Activated effector memory CD4-positive, alpha-beta T cell treated with anti-CD3 and anti-CD28 coated beads, Interleukin-2, amount 50 U/mL, for 16 hours (primary cell): ENCODE measurements around the gene NRTN.

Experiments used
- DNase-seq: peaks from one replicate; pipeline ENCODE4 v3.0.0-alpha.2; 2020

NRTN gene

GRCh38 chr19:5817218-5817617 is 12.4 kb downstream of the NRTN start:
- DNase-seq: no peak

- no peak for DNase-seq
Observed at GRCh38 chr19:5818594-5818993, 13.7 kb downstream of the NRTN start.

DNA sequence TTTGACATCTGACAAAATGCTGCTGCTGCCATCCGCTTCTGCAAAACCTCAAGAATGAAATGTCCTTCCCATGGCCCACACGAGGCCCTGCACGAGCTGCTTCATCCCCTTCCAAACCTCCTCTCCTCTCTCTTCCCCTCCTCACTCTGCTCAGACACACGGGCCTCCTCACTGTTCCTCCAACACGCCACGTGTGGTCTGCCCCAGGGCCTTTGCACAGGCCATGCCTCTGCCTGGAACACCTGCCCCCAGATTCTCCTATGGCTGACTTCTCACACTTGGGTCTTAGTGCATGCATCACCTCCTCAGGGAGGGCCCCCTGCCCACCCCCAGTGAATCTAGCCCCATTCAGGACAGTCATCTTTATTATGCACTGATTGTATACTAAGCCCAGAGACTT is 15.9 kb downstream of the NRTN start:
- no peak for DNase-seq

DNA sequence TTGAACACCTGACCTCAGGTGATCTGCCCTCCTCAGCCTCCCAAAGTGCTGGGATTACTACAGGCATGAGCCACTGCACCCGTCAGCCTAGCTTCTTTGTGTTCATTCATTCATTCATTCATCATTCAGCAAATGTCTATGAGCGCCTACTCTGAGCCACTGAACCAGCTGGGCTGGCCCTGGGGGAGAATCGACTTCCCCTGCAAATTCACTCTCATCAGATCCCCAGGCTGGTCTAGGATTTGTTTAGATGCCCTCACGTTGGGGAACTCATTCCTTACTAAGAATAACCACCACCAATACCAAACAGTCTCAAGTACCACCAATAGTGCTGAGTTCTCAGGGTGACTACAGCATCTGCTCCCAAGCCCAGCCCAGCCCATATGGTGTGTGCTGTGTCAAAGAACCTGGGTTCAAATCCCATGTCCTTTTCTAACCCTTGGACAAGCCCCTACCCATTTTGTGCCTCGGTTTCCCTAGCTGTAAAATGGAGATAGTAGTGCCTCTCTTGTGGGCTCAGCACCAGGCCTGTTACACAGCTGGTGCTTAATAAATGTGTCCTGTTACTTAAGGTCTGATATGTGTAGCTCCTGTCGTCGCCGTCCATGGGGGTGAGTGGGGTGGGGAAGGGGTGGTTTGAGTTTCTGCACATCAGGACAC is 16.8 kb downstream of the NRTN start:
- no peak for DNase-seq

DNA sequence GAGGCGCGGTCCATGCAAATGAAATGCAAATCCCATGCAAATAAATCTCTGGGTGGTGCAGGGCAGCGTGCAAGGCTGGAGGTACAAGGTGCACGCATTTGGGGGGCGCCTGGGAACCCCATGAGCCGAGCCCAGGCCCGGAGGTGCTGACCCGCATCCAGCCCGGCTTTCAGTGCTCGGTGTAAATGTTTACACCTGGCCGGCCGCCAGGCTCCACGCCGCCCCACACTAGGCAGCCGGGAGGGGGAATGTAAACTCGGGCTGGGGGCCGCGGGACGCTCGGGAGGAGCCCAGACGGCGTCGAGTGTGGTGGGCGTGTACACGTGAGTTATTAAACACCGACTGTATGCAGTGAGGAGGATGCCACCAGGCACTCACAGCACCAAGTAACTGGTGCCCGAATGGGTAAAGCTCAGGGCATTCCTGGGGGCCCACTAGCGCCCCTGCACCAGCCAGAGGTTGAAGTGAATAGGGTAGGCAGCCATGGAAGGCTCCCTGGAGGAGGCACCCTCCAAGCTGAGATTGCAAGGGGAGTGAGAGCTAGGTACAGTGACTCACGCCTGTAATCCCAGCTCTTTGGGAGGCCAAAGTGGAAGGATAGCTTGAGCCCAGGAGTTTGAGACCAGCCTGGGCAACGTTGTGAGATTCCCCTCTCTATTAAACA is 17.4 kb downstream of the NRTN start:
- no peak for DNase-seq

DNA sequence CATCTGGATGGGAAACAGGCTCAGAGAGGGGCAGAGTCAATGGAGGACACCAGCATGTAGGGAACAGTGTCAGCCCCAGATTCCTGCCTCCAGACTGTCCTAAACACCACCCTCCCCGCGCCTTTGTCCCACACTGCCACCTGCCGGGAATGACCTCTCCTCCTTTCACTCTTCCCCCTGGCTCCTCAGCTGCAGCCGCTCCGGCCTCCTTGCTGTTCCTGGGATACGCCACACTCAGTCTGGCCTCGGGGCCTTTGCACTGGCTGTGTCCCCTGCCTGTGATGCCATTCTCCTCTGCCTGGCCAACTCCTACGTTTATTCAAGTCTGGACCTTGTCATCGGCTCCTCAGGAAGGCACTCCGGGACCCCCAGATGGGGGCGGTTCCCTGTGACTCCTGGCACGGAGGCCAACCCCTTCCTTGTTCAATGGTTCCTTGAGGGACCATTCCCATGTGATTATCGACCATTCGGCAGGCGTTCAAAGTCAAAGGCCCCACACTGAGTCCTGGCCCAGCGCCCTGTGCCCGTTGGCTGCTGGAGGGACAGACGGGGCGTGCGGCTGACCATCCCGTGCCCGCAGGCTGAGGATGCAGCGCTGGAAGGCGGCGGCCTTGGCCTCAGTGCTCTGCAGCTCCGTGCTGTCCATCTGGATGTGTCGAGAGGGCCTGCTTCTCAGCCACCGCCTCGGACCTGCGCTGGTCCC is 18.9 kb downstream of the NRTN start:
- DNase-seq: no peak

DNA sequence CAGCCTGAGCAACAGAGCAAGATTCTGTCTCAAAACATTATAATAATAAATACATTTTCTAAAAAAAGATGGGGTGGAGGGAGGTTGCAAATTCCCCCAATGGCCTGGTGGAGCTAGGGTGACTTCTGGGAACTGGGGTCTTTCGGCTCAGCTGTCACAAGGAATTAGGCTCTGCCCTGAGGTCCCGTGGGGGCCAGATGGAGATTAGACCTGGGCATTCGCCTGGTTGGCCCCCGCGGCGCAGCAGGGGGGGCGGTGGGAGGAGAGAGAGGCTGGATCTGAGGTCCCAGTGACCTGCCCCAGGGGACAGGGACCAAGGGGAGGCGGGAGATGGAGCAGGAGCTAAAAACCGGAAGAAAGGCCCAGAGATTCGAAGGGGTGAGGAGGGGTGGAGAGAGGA is 19.9 kb downstream of the NRTN start:
- DNase-seq: no peak

DNA sequence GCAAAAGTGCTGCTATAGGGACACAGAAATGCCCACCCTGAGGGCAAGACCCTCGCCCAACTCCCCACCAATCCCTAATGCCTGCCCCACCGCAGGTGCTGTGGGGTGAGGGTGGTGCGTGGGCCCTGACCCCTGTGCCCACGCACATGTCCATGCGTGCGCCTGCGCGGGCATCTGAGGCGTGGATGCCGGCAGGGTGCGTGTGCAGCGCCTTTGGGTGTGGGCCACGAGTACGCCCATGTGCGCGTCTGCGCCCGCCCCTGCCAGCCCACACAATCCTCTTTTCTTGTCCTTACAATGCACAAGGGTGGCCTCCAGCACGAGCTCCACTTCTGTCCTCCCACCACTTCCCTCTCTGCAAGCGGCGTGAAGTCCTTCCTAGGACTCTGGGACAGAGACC is 20.3 kb downstream of the NRTN start:
- DNase-seq: no peak

GRCh38 chr19:5826531-5827341 is 21.9 kb downstream of the NRTN start:
- DNase-seq: peak; percentile 69

DNA sequence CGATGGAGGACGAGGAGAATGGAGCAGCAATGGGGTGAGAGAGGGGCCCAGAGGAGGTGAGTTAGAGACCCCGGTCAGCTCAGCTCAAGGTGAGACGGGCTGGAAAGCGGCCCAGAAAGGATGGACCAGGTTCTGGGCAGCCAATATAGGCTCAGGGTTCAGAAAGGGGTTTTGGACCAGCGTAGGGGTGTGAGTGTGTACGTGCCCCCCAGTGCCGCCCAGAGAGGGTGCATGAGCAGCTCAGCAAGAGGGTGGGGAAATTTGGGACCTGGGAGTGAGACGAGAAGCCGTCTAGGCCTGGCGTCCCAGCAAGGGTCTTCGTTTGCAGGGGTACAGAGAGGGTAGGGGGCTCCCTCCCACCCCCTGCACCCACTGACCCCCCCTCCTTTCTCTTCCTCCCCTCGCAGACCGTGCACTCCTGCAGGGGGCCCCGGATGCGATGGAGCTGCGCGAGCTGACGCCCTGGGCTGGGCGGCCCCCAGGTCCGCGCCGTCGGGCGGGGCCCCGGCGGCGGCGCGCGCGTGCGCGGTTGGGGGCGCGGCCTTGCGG is 22.5 kb downstream of the NRTN start:
- no peak for DNase-seq

- peak; percentile 97 for DNase-seq
Observed at GRCh38 chr19:5827891-5828660, 23.2 kb downstream of the NRTN start.

- no peak for DNase-seq
Observed at GRCh38 chr19:5828661-5829566, 24.0 kb downstream of the NRTN start.

DNA sequence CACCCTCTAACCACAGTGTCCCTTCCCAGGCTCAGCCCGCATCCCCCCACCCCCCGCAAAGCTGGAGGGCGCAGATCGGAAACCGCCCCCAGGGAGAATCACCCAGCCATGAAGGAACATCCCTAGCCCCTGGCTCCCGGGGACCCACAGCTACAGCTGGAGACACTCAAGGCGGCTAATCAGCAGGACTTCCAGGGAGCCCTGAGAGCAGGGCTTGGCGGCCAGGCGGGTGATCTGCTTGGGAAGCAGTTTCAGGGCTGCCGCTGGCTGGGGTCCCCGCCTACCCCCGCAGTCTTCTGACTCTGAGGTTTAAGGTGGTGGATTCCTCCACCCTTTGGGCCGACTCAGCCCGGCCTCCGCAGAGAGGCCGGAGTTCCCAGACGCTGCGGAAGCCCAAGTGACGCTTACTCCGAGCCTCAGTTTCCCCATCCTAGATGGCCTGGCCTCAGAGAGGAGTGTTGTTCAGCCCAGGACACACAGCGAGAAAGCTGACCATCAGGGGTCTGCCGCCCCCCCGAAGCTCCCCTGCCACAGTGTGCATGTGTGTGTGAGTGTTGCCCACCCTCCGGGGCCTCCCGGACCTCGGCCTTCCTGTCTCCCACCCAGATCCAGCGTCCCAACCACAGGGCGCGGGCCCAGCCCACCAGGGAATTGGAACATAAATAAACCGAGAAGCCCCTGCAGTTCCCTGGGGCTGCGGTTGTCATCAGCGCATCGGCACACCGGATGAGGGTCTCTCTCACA is 24.9 kb downstream of the NRTN start:
- no peak for DNase-seq

DNA sequence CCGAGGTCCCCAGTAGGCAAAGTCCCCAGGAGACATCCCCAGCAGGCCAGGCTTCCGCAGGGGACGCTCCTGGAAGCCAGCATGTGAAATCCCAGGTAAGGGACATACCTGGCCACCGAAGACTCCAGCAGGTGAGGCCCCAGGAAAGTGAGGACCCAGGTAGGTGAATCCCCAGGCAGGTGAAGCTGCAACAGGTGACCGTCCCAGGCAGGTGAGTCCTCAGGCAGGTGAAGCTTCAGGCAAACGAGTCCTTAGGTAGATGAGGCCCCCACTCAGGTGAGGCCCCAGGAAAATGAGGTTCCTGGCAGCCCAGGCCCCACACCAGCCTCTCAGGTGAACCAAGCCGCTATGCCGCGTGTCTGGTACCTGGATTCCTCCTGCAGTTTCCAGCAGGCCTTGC is 26.3 kb downstream of the NRTN start:
- no peak for DNase-seq

- no peak for DNase-seq
Observed at GRCh38 chr19:5832061-5832460, 27.2 kb downstream of the NRTN start.

DNA sequence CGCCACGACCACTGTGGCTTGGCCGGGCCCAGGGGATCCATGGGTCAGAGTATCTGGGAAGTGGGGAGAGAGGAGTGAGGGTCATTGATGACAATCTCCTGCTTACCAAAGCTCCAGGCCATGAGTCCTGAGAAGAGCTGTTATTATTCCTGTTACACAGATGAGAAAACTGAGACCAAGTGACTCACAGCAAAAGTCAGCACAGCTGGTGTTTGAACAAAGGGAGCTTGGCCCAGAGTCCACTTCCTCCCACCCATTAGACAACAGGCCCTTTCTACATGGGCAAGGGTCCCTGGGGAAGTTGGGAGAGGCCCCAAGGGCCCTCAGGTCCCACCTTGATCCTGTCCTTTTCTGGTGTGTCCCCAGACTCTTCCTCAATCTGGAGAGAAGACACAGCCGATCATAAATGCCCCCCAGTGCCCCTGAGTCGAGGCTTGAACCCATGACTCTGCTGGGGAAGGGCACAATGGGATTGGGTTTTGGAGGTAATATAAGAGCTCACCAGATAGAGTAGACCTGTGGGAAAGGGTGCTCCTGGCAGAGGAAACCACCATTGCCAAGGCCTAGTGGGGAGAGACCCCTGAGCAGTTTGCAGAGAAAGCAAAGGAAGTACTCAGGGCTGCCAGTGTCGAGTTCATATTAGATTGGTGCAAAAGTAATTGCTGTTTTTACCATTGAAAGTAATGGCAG is 27.8 kb downstream of the NRTN start:
- no peak for DNase-seq

- DNase-seq: no peak
Observed at GRCh38 chr19:5837761-5838352, 33.0 kb downstream of the NRTN start.

DNA sequence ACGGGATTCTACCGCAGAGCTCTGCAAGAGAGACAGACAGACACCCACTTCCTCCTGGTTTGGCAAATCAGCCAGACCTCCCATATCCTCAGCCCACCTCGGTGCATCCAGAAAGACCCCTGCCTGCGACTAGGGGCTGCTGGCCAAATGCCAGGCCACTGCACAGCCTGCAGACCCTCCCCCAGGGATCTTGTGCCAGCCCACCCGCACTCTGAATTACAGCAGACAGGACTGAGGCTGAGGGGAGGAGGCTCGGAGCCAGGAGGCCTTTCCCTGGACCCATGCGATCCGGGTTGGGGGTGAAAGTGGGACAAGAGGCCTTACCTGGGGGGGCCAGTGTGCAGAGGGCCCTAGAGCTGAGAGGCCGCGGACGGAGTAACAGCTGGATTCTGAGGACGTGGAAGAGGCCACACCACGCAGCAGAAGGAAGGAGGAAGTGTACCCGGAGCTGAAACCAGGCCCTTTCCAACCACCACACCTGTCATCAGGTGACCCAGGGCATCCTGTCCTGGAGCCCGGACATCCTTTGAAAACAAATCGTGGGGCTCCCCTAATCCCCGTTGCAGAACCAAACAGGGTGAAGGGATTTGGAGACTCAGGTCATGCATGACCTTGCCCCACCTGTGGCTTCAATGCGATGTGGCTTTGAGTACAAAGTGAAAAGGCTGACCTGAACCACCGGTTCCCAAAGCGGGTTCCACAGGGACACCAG is 33.6 kb downstream of the NRTN start:
- DNase-seq: no peak
